ENCODE data around the gene SGF29.

The SGF29 gene

GRCh38 chr16:28569021-28569420, 15.3 kb downstream of the SGF29 start:
- no peak overlapping the region for H3K4me3 ChIP-seq (ENCODE audit: low read length)
- H4K20me1 ChIP-seq (ENCODE audit: insufficient read depth, low read length), result no peaks in the 10 kb centered on the region
- H3K4me1 ChIP-seq (ENCODE audit: low read length), result no peaks in the 10 kb centered on the region
- no peak overlapping the region for H3K27ac ChIP-seq (ENCODE audit: low read length)
- peaks cover 7% of the 10 kb centered on the region for H3K36me3 ChIP-seq (replicated peaks; ENCODE audit: low read depth, low read length)
- peaks cover 21% of the 10 kb centered on the region for H3K79me2 ChIP-seq (ENCODE audit: low read length)
- no peak overlapping the region for H2AFZ ChIP-seq (ENCODE audit: low read depth, low read length)
- no peaks in the 10 kb centered on the region for H3K9me3 ChIP-seq (ENCODE audit: insufficient read depth, low read length)
- H3K27me3 ChIP-seq (ENCODE audit: low read depth, low read length), result no peaks in the 10 kb centered on the region
- no peak overlapping the region for H3K9ac ChIP-seq (ENCODE audit: low read length)
- no peak overlapping the region for H3K4me2 ChIP-seq (ENCODE audit: low read length)
- TF ChIP-seq EZH2phosphoT487 (IDR thresholded peaks at IDR 0.05; ENCODE audit: low read depth), result no peak
- no peak for TF ChIP-seq CTCF (IDR thresholded peaks at IDR 0.05; ENCODE audit: low read depth, low read length)

- peaks cover 7% of the 10 kb centered on the region for H3K36me3 ChIP-seq (replicated peaks; ENCODE audit: low read depth, low read length)
- H3K9me3 ChIP-seq (ENCODE audit: insufficient read depth, low read length), result no peaks in the 10 kb centered on the region
- H3K4me1 ChIP-seq (ENCODE audit: low read length), result no peaks in the 10 kb centered on the region
Observed at GRCh38 chr16:28569968-28570752, 16.4 kb downstream of the SGF29 start.

GRCh38 chr16:28572696-28573510, 19.2 kb downstream of the SGF29 start:
- H3K4me2 ChIP-seq (ENCODE audit: low read length), result no peak overlapping the region
- no peak overlapping the region for H2AFZ ChIP-seq (ENCODE audit: low read depth, low read length)
- TF ChIP-seq EZH2phosphoT487 (IDR thresholded peaks at IDR 0.05; ENCODE audit: low read depth), result no peak
- TF ChIP-seq CTCF (IDR thresholded peaks at IDR 0.05; ENCODE audit: low read depth, low read length), result no peak
- no peaks in the 10 kb centered on the region for H3K27me3 ChIP-seq (ENCODE audit: low read depth, low read length)
- peaks cover 3% of the 10 kb centered on the region; the same call in 1 of the 2 replicates for H4K20me1 ChIP-seq (ENCODE audit: insufficient read depth, low read length)
- no peak overlapping the region for H3K4me3 ChIP-seq (ENCODE audit: low read length)
- H3K9me3 ChIP-seq (ENCODE audit: insufficient read depth, low read length), result no peaks in the 10 kb centered on the region
- no peaks in the 10 kb centered on the region for H3K36me3 ChIP-seq (replicated peaks; ENCODE audit: low read depth, low read length)
- H3K27ac ChIP-seq (ENCODE audit: low read length), result no peak overlapping the region
- no peaks in the 10 kb centered on the region for H3K4me1 ChIP-seq (ENCODE audit: low read length)
- no peak overlapping the region for H3K9ac ChIP-seq (ENCODE audit: low read length)
- H3K79me2 ChIP-seq (ENCODE audit: low read length), result 0 out of 2 replicates have a peak, but pooled peaks cover 11% of the 10 kb centered on the region

More at GRCh38 chr16:28569968-28570752, 16.4 kb downstream of the SGF29 start:
- H3K9ac ChIP-seq (ENCODE audit: low read length), result no peak overlapping the region
- H3K4me2 ChIP-seq (ENCODE audit: low read length), result no peak overlapping the region
- no peak overlapping the region for H3K27ac ChIP-seq (ENCODE audit: low read length)
- peaks cover 18% of the 10 kb centered on the region; the same call in 1 of the 2 replicates for H3K79me2 ChIP-seq (ENCODE audit: low read length)
- no peak overlapping the region for H3K4me3 ChIP-seq (ENCODE audit: low read length)
- H2AFZ ChIP-seq (ENCODE audit: low read depth, low read length), result no peak overlapping the region
- H4K20me1 ChIP-seq (ENCODE audit: insufficient read depth, low read length), result peaks cover 3% of the 10 kb centered on the region; the same call in 1 of the 2 replicates
- TF ChIP-seq EZH2phosphoT487 (IDR thresholded peaks at IDR 0.05; ENCODE audit: low read depth), result no peak
- no peak for TF ChIP-seq CTCF (IDR thresholded peaks at IDR 0.05; ENCODE audit: low read depth, low read length)
- no peaks in the 10 kb centered on the region for H3K27me3 ChIP-seq (ENCODE audit: low read depth, low read length)

Data from OCI-LY3 (cell line).